ENCODE measurements around the gene CLEC7A. TPM values are rescaled to one million over a fixed set of nuclear protein-coding genes. Genes with fewer than 3 reads are reported as not detected.

The CLEC7A gene
- total and polyA plus RNA-seq, 4 donors: 2.8 to 7.0 (median 3.8) TPM

DNA sequence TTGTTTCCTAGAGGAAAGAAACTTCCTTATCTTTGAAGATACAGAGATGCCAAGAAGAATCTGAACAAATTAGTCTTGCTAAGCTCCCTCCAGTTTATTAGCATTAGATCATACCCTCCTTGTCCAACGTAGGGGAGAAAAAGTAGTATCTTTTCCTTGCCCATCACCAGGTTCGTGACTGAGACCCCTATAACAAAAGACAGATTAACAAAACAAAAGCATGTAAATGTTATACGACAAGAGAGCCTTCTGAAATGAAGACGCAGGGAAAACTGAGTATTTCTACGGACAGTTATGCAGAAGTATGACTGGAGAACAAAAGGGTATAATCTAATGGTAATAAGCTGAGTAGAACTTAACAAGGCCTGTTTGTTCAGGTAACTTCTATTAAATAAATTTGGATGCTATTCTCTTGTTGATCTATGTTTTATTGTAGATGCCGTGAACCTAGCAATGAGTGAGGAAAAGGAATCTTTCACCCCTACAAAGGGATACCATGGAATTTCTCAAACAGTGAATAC, 2.9 kb upstream of the CLEC7A start:
- no peak overlapping the region for H3K27ac ChIP-seq (ENCODE audit: low read depth in 1 of 2, low read length in 2 of 2)
- H3K4me3 ChIP-seq (ENCODE audit: low read depth in 1 of 3, low read length in 3 of 3): no peak overlapping the region
- H3K9me3 ChIP-seq (ENCODE audit: control insufficient read depth in 4 of 4, low read length in 3 of 4): no peaks in the 10 kb centered on the region
- peaks cover 0 to 4% (median 0%) of the 10 kb centered on the region in 4 donors for H3K27me3 ChIP-seq (ENCODE audit: control insufficient read depth in 4 of 4, insufficient read depth in 4 of 4, low read length in 3 of 4)
- no peaks in the 10 kb centered on the region for H3K36me3 ChIP-seq (ENCODE audit: control insufficient read depth in 4 of 4, insufficient read depth in 3 of 4, low read depth in 1 of 4, low read length in 3 of 4)
- WGBS: 86% methylated on average over 6 of the region's 6 CpGs
- no peak for DNase-seq (ENCODE audit: low spot score)
- TF ChIP-seq YY1 (IDR thresholded peaks at IDR 0.05): no peak
- no peak for TF ChIP-seq SP1 (IDR thresholded peaks at IDR 0.05)
- TF ChIP-seq RXRA (IDR thresholded peaks at IDR 0.05): no peak
- no peak for TF ChIP-seq FOXA1 (IDR thresholded peaks at IDR 0.05)
- TF ChIP-seq, protein P1, sequence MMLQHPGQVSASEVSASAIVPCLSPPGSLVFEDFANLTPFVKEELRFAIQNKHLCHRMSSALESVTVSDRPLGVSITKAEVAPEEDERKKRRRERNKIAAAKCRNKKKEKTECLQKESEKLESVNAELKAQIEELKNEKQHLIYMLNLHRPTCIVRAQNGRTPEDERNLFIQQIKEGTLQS (IDR thresholded peaks at IDR 0.05): no peak
- no peak for TF ChIP-seq MAX (IDR thresholded peaks at IDR 0.05)
- H3K9ac ChIP-seq (ENCODE audit: low read depth in 1 of 2, low read length in 2 of 2): no peak overlapping the region
- peaks cover 0 to 4% (median 0%) of the 10 kb centered on the region in 4 donors for H3K4me1 ChIP-seq (ENCODE audit: control insufficient read depth in 4 of 4, insufficient read depth in 4 of 4, low read length in 3 of 4)

DNA sequence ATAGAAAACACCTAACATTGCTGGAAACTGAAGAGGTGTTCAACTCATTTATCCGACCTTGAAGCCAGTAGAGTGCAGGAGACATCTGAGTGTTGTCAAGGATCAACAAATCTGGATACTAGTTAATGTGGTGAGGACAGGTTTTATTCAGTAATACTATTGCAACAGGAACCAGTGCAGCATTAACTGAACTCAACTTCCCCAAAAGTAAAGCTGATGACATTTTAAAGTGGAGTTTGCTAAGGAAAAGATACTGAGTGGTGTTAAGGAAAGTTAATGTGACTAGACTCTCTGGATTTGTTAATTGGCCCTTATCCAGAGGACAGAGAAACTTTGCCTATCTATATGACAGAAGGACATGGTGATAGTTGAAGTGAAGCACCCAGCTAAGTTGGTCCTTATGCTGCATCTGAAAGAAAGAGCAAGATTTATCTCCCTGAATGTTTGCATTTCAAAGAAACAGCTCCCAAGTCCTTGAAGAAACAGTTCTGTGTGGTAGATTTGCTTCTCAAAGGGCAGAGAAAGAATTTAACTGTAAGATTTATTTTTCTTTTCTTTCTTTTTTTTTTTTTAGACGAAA, 1.2 kb upstream of the CLEC7A start:
- DNase-seq (ENCODE audit: low spot score): no peak
- peaks cover 0 to 4% (median 0%) of the 10 kb centered on the region in 4 donors for H3K27me3 ChIP-seq (ENCODE audit: control insufficient read depth in 4 of 4, insufficient read depth in 4 of 4, low read length in 3 of 4)
- TF ChIP-seq RAD21 (IDR thresholded peaks at IDR 0.05): no peak
- no peak for TF ChIP-seq MAX (IDR thresholded peaks at IDR 0.05)
- no peak for TF ChIP-seq CTCF (IDR thresholded peaks at IDR 0.05; ENCODE audit: low read depth, low read length, missing input control)
- TF ChIP-seq NR2F2 (IDR thresholded peaks at IDR 0.05): no peak
- no peak for TF ChIP-seq HNF4A (conservative IDR thresholded peaks at IDR 0.05)
- TF ChIP-seq, protein P1 (IDR thresholded peaks at IDR 0.05): no peak
- TF ChIP-seq TAF1 (conservative IDR thresholded peaks at IDR 0.05): no peak
- no peak for TF ChIP-seq FOXA2 (IDR thresholded peaks at IDR 0.05)
- no peak for TF ChIP-seq SP1 (IDR thresholded peaks at IDR 0.05)
- TF ChIP-seq RXRA (IDR thresholded peaks at IDR 0.05): no peak
- no peak for TF ChIP-seq HNF4G (IDR thresholded peaks at IDR 0.05)
- no peak for TF ChIP-seq EGR1 (IDR thresholded peaks at IDR 0.05; ENCODE audit: low read depth in 2 of 2)
- no peak for TF ChIP-seq FOXA1 (IDR thresholded peaks at IDR 0.05)
- WGBS: 68% methylated on average over 2 of the region's 2 CpGs
- no peak overlapping the region for H3K4me3 ChIP-seq (ENCODE audit: low read depth in 1 of 3, low read length in 3 of 3)
- H3K9ac ChIP-seq (ENCODE audit: low read depth in 1 of 2, low read length in 2 of 2): no peak overlapping the region
- H3K4me1 ChIP-seq (ENCODE audit: control insufficient read depth in 4 of 4, insufficient read depth in 4 of 4, low read length in 3 of 4): no peaks in the 10 kb centered on the region
- no peaks in the 10 kb centered on the region for H3K9me3 ChIP-seq (ENCODE audit: control insufficient read depth in 4 of 4, low read length in 3 of 4)
- peak overlapping the region in 1 of 2 donors; percentile 28 for H3K27ac ChIP-seq (ENCODE audit: low read depth in 1 of 2, low read length in 2 of 2)
- no peaks in the 10 kb centered on the region for H3K36me3 ChIP-seq (ENCODE audit: control insufficient read depth in 4 of 4, insufficient read depth in 3 of 4, low read depth in 1 of 4, low read length in 3 of 4)

DNA sequence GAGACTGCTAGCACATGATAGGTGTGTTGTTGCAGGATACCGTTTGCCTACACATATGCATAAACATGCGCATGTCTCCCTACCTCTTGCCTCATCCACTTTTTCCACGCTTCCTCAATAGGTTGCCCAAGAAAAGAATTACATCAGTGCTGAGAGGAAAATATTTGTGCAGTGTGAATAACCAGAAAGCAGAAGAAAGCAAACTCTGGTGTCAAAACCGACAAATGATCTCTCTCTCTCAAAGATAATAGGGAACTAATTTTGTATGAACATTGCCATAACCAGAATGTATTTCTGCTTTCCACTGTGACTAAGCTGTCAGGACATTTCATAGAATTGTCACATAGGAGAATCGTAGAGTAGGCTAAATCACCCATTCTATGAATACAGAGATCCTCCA, 1.3 kb downstream of the CLEC7A start:
- Histone ChIP-seq H3K4me1 (ENCODE audit: control insufficient read depth in 4 of 4, insufficient read depth in 4 of 4, low read length in 3 of 4) (no peaks in the 10 kb centered on the region), H3K9ac (ENCODE audit: low read depth in 1 of 2, low read length in 2 of 2) (peak overlapping the region in 1 of 2 donors; percentile 69), H3K36me3 (ENCODE audit: control insufficient read depth in 4 of 4, insufficient read depth in 3 of 4, low read depth in 1 of 4, low read length in 3 of 4) (no peaks in the 10 kb centered on the region), H3K4me3 (ENCODE audit: low read depth in 1 of 3, low read length in 3 of 3) (no peak overlapping the region), H3K27ac (ENCODE audit: low read depth in 1 of 2, low read length in 2 of 2) (peak overlapping the region in 1 of 2 donors; percentile 46), H3K9me3 (ENCODE audit: control insufficient read depth in 4 of 4, low read length in 3 of 4) (no peaks in the 10 kb centered on the region), H3K27me3 (ENCODE audit: control insufficient read depth in 4 of 4, insufficient read depth in 4 of 4, low read length in 3 of 4) (peaks cover 0 to 4% (median 0%) of the 10 kb centered on the region in 4 donors)
- TF ChIP-seq EGR1 (IDR thresholded peaks at IDR 0.05; ENCODE audit: low read depth in 2 of 2) (peak in 1 of 2 donors; percentile 18), FOXA1 (IDR thresholded peaks at IDR 0.05) (no peak), RXRA (IDR thresholded peaks at IDR 0.05) (no peak), NR2F2 (IDR thresholded peaks at IDR 0.05) (no peak), FOXA2 (IDR thresholded peaks at IDR 0.05) (no peak), TAF1 (conservative IDR thresholded peaks at IDR 0.05) (peak; percentile 45)
- TF ChIP-seq, protein P1 (IDR thresholded peaks at IDR 0.05): no peak
- no peak for DNase-seq (ENCODE audit: low spot score)
- 68% methylated on average over 5 of the region's 5 CpGs for WGBS
